ENCODE data around the gene MOBP.

Gene MOBP

GRCh38 chr3:39491733-39492350, 24.4 kb downstream of the MOBP start:
- no peak overlapping the region for H3K4me2 ChIP-seq (ENCODE audit: low read length)
- H2AFZ ChIP-seq (ENCODE audit: low read length) = no peak overlapping the region
- H3K9me2 ChIP-seq (ENCODE audit: low read depth, low read length) = no peaks in the 10 kb centered on the region
- TF ChIP-seq EZH2 (IDR thresholded peaks at IDR 0.05; ENCODE audit: borderline replicate concordance, low read length) = no peak
- H3K4me1 ChIP-seq (ENCODE audit: insufficient read depth, low read length, severe bottlenecking) = no peaks in the 10 kb centered on the region
- no peak overlapping the region for H3K9ac ChIP-seq (ENCODE audit: low read length)
- no peak overlapping the region for H3K4me3 ChIP-seq (ENCODE audit: low read depth, low read length, poor library complexity, severe bottlenecking)
- H3K36me3 ChIP-seq (ENCODE audit: insufficient read depth, low read length) = no peaks in the 10 kb centered on the region
- no peaks in the 10 kb centered on the region for H3K79me2 ChIP-seq (ENCODE audit: insufficient read depth, low read length)
- no peaks in the 10 kb centered on the region for H3F3A ChIP-seq (ENCODE audit: insufficient read depth, low read length)
- H3K27me3 ChIP-seq (ENCODE audit: insufficient read depth, low read length) = 0 out of 2 replicates have a peak, but pooled peaks cover 5% of the 10 kb centered on the region
- no peaks in the 10 kb centered on the region for H4K20me1 ChIP-seq (ENCODE audit: insufficient read depth, low read length)
- no peak overlapping the region for H3K27ac ChIP-seq (ENCODE audit: low read depth, low read length, poor library complexity, severe bottlenecking)
- no peaks in the 10 kb centered on the region for H3K9me3 ChIP-seq (ENCODE audit: low read length)

- Histone ChIP-seq H4K20me1 (ENCODE audit: insufficient read depth, low read length) (no peaks in the 10 kb centered on the region), H3K4me1 (ENCODE audit: insufficient read depth, low read length, severe bottlenecking) (no peaks in the 10 kb centered on the region), H3K79me2 (ENCODE audit: insufficient read depth, low read length) (no peaks in the 10 kb centered on the region), H3K9me2 (ENCODE audit: low read depth, low read length) (no peaks in the 10 kb centered on the region), H3K4me2 (ENCODE audit: low read length) (no peak overlapping the region), H3K9ac (ENCODE audit: low read length) (no peak overlapping the region), H3K4me3 (ENCODE audit: low read depth, low read length, poor library complexity, severe bottlenecking) (no peak overlapping the region), H3K36me3 (ENCODE audit: insufficient read depth, low read length) (no peaks in the 10 kb centered on the region), H3F3A (ENCODE audit: insufficient read depth, low read length) (no peaks in the 10 kb centered on the region), H2AFZ (ENCODE audit: low read length) (no peak overlapping the region), H3K9me3 (ENCODE audit: low read length) (no peaks in the 10 kb centered on the region), H3K27me3 (ENCODE audit: insufficient read depth, low read length) (0 out of 2 replicates have a peak, but pooled peaks cover 5% of the 10 kb centered on the region), H3K27ac (ENCODE audit: low read depth, low read length, poor library complexity, severe bottlenecking) (no peak overlapping the region)
- TF ChIP-seq CTCF (IDR thresholded peaks at IDR 0.05; ENCODE audit: low read length) (no peak), EZH2 (IDR thresholded peaks at IDR 0.05; ENCODE audit: borderline replicate concordance, low read length) (no peak)
Observed at GRCh38 chr3:39494781-39495180, 27.3 kb downstream of the MOBP start.

GRCh38 chr3:39497753-39498152, 30.3 kb downstream of the MOBP start:
- H3K27me3 ChIP-seq (ENCODE audit: insufficient read depth, low read length) = no peaks in the 10 kb centered on the region

More at GRCh38 chr3:39497753-39498152, 30.3 kb downstream of the MOBP start:
- H3K4me1 ChIP-seq (ENCODE audit: insufficient read depth, low read length, severe bottlenecking) = no peaks in the 10 kb centered on the region
- no peak overlapping the region for H3K4me2 ChIP-seq (ENCODE audit: low read length)
- no peaks in the 10 kb centered on the region for H3K9me2 ChIP-seq (ENCODE audit: low read depth, low read length)
- H3K27ac ChIP-seq (ENCODE audit: low read depth, low read length, poor library complexity, severe bottlenecking) = no peak overlapping the region
- H3K36me3 ChIP-seq (ENCODE audit: insufficient read depth, low read length) = no peaks in the 10 kb centered on the region
- no peaks in the 10 kb centered on the region for H3F3A ChIP-seq (ENCODE audit: insufficient read depth, low read length)
- no peak overlapping the region for H3K9ac ChIP-seq (ENCODE audit: low read length)
- TF ChIP-seq EZH2 (IDR thresholded peaks at IDR 0.05; ENCODE audit: borderline replicate concordance, low read length) (no peak), CTCF (IDR thresholded peaks at IDR 0.05; ENCODE audit: low read length) (no peak)
- H3K79me2 ChIP-seq (ENCODE audit: insufficient read depth, low read length) = no peaks in the 10 kb centered on the region
- no peaks in the 10 kb centered on the region for H4K20me1 ChIP-seq (ENCODE audit: insufficient read depth, low read length)
- H3K4me3 ChIP-seq (ENCODE audit: low read depth, low read length, poor library complexity, severe bottlenecking) = no peak overlapping the region
- no peaks in the 10 kb centered on the region for H3K9me3 ChIP-seq (ENCODE audit: low read length)
- no peak overlapping the region for H2AFZ ChIP-seq (ENCODE audit: low read length)
